Fibroblast of peridontal ligament (primary cell): ENCODE measurements around the gene MYBBP1A.

Source experiments
- DNase-seq: peaks from one replicate; pipeline ENCODE4 v3.0.0-alpha.2; 2010; ENCODE audit errors: extremely low read depth

MYBBP1A gene

DNA sequence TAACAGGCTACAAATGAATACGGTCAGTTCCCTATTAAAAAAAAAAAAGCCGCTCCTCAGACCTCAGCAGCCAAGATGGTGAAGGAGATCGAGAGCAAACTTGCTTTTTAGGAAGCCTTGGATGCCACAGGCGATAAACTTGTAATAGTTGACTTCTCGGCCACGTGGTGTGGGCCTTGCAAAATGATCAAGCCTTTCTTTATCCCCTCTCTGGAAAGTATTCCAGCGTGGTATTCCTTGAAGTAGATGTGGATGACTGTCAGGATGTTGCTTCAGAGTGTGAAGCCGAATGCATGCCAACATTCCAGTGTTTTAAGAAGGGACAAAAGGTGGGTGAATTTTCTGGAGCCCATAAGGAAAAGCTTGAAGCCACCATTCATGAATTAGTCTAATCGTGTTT lies 16.9 kb upstream of the MYBBP1A start:
- DNase-seq = no peak

DNA sequence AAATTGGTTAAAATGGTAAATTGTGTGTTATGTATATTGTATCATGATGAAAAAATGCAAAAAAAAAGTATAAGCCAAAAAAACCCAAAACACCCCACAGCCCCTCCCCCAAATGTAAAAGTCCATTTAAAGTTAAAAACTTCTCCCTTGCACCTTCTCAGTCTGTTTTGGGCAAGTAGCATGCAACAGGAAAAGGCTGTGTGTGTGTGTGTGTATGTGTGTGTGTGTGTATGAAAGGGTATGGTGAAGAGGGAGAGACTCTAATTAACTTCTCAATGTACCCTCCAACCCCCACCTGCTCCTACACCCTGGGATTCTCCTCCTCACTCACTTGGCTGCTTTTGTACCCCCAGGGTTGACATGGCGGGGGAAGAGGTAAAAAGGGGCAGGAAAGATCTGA lies 14.4 kb upstream of the MYBBP1A start:
- DNase-seq = no peak

DNA sequence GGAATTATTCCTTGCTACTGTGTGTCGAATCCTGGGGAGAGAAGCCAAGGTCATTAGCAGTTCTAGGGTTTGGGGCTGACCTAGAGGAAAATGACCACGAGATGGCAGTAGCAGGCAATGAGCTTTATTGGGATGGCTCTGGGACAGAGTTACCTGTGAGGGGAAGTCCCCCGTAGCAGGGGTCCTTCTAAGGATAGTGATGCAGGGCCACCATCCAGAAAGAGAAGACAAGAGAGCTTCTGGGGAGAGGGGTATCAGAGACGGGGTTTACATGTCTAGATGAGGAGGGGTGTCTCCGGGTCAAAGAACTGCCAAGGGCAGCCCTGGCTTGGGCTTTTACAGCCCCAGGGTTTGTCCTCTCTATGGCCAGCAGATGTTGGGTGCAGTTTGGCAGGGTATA lies 11.6 kb upstream of the MYBBP1A start:
- peak; percentile 55 for DNase-seq

DNA sequence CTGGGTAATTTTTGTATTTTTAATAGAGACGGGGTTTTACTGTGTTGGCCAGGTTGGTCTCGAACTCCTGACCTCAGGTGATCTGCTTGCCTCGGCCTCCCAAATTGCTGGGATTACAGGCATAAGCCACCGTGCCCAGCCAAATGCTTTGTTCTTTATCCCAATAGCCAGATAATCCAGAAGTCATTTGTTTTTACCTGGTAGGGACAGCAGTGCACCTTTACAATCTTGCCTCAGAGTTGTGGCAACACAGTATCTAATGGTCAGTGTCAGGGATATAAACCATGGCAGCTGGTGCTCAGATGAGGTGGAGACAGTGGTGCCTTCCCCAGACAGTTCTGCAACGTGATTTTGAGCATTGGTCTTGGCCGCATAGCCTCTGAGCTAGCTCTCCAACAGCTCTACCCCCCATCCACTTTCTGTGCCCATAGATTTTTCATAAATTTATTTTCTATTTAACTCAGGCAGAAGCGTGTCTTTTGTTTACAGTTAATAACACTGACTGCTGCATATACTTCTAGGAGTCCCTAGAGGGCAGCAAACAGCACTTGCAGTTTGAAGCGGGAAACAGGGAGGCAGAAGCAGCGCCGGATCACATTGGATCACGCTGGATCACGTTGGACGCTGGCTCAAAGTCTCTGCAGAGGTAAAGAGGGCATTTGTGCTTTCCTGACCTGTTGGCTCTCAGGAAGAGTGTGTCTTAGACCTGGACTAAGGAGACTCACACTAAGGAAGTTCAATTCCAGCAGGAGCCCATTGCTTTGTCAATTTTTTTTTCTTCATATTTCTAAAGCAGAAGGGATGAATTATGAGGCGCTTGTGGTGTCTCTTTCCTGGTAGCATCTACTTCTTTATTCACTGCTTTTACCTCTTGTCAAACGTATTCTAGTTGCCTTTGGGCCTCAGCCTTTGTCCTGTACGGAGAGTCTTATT lies 10.3 kb upstream of the MYBBP1A start:
- peak; percentile 75 for DNase-seq

DNA sequence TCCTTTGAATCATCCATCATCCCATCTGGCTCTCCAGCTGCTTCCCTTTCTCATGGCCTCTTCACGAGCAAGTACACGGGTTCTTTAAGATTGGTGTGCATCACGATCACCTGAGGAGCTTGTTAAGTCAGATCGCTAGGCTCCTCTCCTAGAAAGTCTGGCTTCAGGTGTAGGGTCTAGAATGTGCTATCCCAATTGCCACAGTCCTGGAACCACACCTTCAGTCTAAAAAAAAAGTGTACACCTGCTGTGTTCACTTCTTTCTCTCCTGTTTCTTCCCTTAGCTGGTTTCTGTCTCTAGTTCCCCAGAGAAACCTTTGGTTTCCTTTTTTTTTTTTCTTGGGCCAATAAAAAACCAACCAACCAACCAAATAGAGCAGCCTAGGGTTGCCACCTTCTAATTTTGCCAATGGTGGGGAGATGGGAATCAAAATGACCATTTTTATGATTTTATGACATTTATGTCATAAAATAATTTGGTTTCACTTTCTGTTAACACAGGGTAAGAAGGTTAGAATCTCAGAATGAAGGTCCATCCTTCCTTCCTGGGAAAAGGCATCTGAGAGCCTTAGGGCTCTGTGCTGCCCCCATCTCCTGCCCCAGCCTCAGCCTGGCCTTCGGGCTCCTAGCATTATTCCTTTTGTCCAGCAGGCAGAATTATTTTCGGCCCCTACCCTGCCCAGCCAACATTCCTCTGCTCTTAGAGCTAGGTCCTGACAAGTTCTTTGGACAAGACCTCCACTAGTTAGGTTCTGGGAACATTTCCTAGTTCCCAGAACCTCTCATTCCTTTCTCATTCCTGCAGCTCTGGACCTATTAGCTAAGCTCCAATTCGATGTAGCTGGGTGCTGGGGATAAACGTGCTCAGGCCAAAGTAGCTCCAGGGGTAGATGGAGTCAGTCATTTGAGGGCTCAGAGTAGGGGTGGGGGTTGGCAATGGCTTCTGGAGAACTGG lies 7.1 kb upstream of the MYBBP1A start:
- peak; percentile 38 for DNase-seq

DNA sequence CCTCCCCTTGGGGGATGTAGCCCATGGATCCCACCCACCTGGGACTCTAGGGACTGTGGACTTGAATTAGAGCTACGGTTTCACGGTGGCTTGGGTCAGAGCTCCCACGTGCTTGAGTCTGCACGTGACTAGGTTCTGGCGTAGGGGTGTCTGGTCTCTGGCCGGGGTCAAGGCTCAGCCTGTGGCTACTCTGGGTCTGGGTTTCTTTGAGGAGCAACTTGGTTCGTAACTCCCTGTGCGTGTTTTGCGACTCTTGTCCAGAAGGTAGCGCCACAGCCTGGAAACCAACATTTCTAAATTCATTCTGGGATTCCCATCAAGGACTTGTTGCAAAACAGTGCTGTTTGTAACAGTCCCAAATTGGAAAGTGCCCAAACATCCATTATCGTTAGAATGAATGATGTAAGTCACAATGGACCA lies 5.7 kb upstream of the MYBBP1A start:
- peak; percentile 36 for DNase-seq

DNA sequence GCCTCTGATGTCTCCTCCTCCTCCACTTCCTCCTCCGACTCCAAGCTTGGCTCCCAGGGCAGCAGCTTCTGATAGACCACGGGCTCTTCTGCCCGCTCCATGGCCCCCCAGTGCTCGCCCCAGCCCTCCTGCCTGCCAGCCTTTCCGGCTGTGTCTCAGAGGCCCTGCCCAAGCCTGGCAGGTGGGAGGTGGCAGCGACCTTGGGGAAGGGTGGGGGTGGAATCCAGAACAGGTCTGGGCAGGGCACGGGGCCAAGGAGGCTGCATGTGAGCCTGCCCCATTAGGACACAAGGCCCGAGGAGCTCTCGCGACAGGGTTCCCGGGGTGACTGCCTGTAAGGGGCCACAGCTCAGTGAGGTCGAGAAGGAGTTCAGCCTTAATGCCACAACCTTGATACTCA lies 5.2 kb upstream of the MYBBP1A start, which contains the start of gene GGT6:
GGT6 (minus strand) TSS at position 157 of the 400 bp plus-strand sequence; CDS start at position 101, 56 bp downstream.
- no peak for DNase-seq

DNA sequence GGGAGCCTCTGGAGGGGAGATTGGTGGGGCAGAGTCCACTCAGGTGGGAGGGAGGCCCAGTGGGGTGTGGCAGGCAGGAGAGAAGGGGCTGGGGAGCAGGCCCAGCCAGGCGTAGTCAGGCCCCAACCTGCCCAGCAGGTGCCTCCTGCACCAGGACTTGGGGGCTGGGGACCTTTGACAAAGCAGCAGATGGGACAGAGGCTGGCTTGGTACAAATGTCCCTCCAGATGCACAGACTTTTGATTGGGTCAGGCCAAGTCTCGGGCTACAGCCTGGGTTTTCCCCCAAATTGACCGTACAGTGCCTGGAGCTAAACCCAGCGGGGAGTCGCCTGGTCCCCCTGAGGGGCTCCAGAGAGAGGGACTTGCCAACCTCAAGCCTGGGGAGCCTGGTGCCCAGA lies 4.8 kb upstream of the MYBBP1A start:
- DNase-seq = no peak

DNA sequence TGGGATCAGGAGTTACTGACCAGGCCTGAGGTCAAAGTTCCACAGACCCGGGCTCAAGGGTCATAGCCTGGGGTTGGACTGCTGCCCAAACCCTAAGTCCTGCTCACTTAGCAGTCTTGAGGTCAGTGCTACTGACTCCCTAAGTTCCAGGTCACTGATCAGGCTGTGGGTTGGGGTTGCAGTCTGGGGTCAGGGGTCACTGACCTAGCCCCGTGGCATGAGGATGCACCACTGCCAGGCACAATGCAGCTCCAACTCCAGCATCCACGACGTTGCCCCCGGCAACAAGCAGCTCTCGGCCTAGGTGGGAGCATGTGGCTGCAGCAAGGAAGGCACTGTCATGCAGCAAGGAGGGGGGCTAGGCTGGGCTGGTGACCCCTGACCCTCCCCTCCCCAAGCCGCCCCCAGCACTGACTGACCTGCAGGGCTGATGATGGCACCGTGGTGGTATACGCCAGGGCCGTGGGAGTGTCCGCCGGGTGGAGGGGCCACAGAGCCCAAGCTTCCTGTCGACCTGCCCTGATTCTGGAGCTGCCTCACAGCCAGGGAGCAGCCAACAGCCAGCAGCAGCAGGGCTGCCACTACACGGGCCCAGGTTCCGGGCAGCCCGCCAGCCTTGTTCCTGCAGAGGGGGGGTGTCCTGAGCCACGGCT lies 4.1 kb upstream of the MYBBP1A start:
- DNase-seq = no peak

DNA sequence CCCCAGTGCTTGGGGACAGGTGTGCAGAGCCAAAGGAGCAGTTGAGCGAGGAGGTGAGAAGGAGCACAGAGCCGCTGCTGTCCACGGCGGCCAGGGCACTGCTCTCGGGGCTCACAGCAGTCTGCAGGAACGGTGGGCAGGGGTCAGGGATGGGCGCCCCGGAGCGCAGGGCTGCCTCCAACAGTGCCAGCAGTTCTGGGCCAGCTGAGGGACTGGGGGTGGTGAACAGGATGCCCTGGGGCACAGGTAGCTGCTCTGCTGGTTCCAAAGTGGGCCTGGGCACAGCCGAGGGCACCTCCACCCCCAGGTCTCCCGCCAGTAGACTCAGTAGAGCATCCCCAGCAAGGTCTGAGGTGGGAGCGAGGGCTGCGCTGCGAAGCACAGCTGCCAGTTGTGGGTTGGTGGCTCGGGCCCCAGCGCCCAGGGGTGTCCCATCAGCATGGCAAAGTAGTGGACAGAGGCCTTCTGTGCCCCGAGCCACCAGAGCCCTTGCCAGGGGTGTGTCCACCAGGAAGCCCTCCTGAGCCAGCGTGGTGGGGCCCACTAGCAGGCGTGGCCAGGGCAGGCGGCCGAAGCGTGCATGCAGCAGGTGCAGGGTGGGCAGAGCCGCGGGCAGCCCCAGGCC lies 3.3 kb upstream of the MYBBP1A start:
- no peak for DNase-seq

DNA sequence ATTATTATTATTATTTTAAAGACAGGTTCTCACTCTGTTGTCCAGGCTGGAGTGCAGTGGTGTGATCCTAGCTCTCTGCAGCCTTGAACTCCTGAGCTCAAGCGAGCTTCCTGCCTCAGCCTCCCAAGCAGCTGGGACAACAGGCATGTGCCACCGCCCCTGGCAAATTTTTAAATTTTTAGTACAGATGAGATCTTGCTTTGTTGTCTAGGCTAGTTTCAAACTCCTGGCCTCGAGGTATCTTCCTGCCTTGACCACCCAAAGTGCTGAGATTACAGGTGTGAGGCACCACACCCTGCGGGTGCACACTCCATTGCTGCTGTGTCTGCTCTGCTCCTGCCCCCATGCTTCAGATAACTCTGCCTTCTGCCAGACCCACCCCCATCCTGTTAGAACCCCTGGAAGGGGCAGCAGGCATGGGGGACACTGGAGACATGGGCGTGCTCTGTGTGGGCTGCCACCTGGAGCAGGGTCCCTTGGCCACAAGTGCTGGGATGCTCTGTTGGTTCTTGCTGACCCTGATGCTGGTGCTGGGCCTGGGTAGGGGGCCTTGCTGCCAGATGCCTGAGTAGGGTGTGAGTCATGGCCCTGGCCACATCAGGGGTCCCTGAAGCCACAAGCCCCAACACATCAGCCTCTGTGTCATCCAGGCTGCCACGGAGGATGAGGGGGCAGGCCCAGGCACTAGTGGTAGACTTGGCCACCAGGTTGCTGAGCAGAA lies 2.6 kb upstream of the MYBBP1A start:
- no peak for DNase-seq

DNA sequence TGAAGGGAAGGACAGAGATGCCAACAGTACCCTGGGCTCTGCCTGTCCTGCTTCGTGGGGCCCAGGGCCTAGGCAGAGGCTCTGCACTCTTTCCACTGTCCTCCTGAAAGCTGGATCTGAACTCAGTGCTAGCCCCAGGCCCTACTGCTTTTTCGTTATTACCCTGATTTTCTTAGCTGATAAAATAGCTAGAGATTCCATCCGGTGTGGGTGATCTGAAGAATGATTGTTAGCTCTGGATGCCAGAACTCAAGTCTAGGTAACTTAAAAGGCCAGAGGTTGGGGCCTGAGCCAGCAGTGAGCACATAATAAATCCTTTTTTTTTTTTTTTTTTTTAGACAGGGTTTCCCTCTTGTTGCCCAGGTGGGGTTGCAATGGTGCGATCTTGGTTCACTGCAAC lies 1.8 kb upstream of the MYBBP1A start:
- DNase-seq = no peak

DNA sequence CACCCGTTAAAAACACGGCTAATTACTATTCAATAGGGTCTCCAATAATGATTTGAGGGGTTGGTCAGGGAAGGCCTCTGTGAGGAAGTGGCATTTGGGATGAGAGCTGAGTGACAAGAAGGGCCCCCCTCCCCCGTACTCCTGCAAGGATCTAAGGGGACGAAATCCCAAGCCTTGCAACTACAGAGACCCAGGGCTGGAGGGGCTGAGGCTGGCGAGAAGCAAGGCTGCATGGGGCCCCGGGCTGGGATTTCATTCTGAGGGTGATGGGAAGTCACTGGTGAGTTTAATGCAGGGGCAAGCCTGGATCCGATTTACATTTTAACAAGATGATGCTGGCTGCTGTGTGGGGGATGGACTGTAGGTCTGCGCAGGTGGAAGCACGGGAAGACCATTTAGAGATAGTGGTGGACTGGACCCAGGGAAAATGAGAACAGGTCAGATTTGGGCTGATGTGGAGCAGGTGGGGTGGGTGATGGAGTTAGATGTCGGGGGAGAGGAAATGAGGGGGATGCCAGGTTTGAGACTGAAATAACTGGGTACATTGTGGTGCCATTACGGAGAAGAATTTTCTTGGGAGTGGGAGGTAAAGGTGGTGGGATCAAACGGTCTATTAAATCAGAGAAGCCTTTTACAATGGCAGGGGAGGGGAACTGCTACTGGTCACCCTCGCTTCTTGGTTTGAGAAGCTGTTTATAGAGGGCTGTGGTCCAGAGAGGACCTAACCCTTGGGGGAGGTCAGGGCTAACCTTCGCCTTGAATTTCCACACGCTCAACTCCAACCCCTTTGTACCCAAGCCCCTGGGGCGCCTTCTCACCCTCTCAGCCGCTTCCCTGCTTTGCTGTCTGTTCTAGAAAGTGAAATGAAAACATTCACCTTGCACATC lies 932 bp upstream of the MYBBP1A start:
- no peak for DNase-seq

DNA sequence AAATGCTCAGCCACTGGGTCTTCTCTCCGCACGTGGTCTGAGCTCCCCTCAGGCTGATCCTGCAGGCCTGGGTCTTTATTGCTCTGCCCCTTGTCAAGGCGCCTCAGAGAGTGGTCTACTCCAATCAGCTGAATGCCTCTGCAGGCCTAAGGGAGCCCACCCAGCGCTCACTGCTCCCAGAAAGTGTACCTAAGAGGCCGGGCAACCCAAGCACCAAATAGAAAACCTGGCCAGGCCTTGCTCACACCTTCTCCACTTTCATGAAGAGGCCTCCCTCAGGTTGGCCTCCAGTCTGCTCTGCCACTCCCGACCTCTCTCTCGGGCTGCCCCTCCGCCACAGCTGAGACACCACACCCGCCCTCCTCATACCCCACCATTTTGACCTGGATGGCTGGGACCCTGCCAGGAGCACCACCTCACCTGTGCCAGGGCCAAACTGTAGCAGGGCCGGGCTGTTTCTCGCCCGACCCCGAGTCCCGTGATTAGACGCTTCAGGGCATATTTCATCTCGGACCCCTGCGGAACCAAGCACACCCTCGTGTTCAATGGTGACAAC lies 665 bp downstream of the MYBBP1A start:
- no peak for DNase-seq

DNA sequence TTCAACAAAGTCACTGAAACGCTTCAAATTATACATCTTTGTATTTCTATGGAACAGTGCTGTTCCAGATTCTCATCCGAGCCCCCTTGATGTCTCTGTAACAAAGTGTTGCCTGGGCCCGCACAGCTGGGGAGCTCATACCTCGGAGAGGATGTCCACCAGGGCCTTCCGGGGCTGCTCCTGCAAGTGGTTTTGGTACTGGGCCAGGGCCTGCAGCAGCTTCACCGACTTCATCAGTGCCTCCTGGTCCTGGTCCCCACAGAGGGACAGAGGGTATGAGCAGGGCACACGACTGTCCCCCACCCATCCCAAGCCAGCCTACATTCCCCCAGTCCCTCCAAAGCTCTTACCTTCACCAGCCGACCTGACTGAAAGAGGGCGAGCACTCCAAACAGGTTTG lies 1.5 kb downstream of the MYBBP1A start:
- DNase-seq = no peak

DNA sequence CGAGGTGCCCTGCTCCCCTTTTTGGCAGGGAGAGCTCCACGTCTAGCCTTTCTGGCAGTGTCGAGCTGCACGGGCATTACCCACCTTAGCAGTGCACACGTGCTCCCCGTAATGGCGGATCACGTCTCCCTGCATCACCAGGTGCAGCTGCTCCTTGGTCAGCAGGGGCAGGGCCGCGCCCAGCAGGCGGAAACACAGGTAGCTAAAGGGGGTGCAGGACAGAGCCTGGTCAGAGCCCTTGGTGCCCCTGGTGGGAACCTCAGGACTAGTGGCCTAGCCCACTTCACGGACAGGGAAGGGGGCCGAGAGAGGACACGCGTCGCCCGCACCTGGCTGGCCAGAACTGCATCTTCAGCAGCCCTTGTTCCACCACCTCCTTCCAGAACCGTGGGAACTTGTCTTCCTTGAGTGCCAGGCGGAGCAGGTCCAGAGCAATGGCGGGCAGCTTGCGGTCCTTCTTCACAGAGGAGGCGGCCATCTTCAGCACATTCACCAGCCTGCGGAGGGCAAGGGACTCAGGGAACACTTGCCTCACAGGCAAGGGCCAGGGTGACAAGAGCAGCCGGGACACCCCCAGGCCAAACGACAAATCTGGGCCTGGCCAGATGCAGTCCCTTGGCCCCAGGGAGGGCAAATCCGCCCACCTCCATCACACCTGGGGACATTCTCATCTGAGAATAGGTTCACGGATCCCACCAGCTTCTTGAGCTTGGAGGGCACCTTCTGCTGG lies 3.2 kb downstream of the MYBBP1A start:
- DNase-seq = no peak

DNA sequence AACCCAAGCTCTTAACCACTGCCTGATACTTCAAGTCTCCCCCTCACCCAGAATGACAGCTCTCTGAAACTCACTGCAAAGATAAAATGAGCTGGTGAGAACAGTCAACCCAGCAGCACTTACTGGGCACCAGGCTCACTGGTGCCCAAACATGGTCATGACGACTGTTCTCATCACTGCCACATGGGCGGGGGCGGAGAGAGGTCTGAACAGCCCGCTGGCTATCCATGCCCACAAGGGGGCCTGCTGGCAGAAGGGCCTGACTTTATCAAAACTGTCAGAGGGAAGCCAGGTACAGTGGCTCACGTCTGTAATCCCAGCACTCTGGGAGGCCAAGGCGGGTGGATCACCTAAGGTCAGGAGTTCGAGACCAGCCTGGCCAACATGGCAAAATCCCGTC lies 4.0 kb downstream of the MYBBP1A start:
- DNase-seq = no peak

DNA sequence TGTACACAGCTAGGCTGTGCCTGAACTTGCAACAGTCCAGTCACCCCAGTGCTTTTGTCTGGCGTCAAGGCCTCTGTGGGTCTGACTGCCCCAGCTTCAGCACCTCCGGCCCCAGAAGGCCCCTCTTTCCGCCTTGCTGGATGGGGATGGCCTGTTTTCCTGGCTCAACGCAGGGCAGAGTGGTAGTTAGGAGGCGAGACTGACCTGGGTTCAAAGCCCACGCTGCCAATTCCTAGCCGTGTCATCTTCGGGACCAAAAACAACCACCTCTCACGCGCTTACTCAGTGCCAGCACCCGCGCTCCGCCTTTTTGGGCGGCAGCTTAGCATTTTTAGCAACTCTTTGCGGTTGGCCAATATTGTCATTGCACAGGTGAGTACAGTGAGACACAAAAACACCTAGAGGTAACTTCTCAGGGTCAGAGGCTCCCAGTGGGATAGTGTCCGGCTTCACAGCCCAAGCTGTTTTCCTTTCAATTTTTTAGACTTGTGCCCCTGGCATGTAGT lies 4.6 kb downstream of the MYBBP1A start:
- DNase-seq = no peak
